ENCODE results near the gene PRDM11.

GRCh38 chr11:45219411-45219810 lies 73.0 kb downstream of the PRDM11 start:
- TF ChIP-seq POLR2A (IDR thresholded peaks at IDR 0.05) (no peak), CTCF (IDR thresholded peaks at IDR 0.05) (no peak)

All from right lobe of liver (tissue), 4 donors.